H9 (cell line): ENCODE data around the gene PRR23E. TPM values are rescaled to one million over a fixed set of nuclear protein-coding genes. Genes with fewer than 3 reads are reported as not detected.

Source experiments
- DNase-seq: peaks from one replicate; pipeline ENCODE4 v3.0.0-alpha.2; 2017
- H2AFZ ChIP-seq: one replicate; pipeline ENCODE4 v1.6.1; 2013; ENCODE audit warnings: mild to moderate bottlenecking, low read length, control low read depth, moderate library complexity
- H2AK5ac ChIP-seq: 2 replicates; pipeline ENCODE4 v1.6.1; 2013; ENCODE audit warnings: low read length, control low read depth, mixed read lengths; ENCODE audit not compliant: insufficient read length
- H2BK120ac ChIP-seq: one replicate; pipeline ENCODE4 v1.6.1; 2013; ENCODE audit warnings: low read depth, mild to moderate bottlenecking, low read length, control low read depth, inconsistent platforms; ENCODE audit not compliant: poor library complexity, severe bottlenecking
- H2BK12ac ChIP-seq: 2 replicates; pipeline ENCODE4 v1.6.1; 2013; ENCODE audit warnings: low read length, control low read depth, mixed read lengths, low read depth; ENCODE audit not compliant: insufficient read length
- H2BK15ac ChIP-seq: 2 replicates; pipeline ENCODE4 v1.6.1; 2013; ENCODE audit warnings: low read depth, low read length, control low read depth
- H2BK20ac ChIP-seq: one replicate; pipeline ENCODE4 v1.6.1; 2013; ENCODE audit warnings: low read depth, mild to moderate bottlenecking, low read length, control low read depth, inconsistent platforms; ENCODE audit not compliant: poor library complexity, severe bottlenecking
- H2BK5ac ChIP-seq: 2 replicates; pipeline ENCODE4 v1.6.1; 2013; ENCODE audit warnings: low read length, control low read depth, mixed read lengths; ENCODE audit not compliant: insufficient read length
- H3K14ac ChIP-seq: 2 replicates; pipeline ENCODE4 v1.6.1; 2013; ENCODE audit warnings: low read length, control low read depth; ENCODE audit not compliant: insufficient read depth
- H3K18ac ChIP-seq: 2 replicates; pipeline ENCODE4 v1.6.1; 2013; ENCODE audit warnings: low read depth, mild to moderate bottlenecking, mixed read lengths, low read length, control low read depth; ENCODE audit not compliant: insufficient read length
- H3K23ac ChIP-seq: 2 replicates; pipeline ENCODE4 v1.6.1; 2013; ENCODE audit warnings: low read length, control low read depth, mixed read lengths, low read depth; ENCODE audit not compliant: insufficient read length
- H3K23me2 ChIP-seq: 2 replicates; pipeline ENCODE4 v1.6.1; 2013; ENCODE audit warnings: low read depth, mild to moderate bottlenecking, mixed read lengths, low read length, control low read depth; ENCODE audit not compliant: insufficient read length, poor library complexity, severe bottlenecking
- H3K27ac ChIP-seq: 2 replicates; pipeline ENCODE4 v1.5.1; 2013; ENCODE audit warnings: low read length, control low read depth, mixed read lengths, low read depth; ENCODE audit not compliant: insufficient read length
- H3K27me3 ChIP-seq: 2 replicates; pipeline ENCODE4 v1.6.1; 2013; ENCODE audit warnings: low read length, control low read depth, inconsistent platforms; ENCODE audit not compliant: insufficient read depth
- H3K4ac ChIP-seq: 2 replicates; pipeline ENCODE4 v1.6.1; 2013; ENCODE audit warnings: low read depth, mild to moderate bottlenecking, control low read depth, inconsistent platforms, low read length, moderate library complexity
- H3K4me1 ChIP-seq: 2 replicates; pipeline ENCODE4 v1.6.1; 2013; ENCODE audit warnings: low read length, control low read depth, inconsistent platforms; ENCODE audit not compliant: insufficient read depth
- H3K4me2 ChIP-seq: 2 replicates; pipeline ENCODE4 v1.6.1; 2013; ENCODE audit warnings: low read length, control low read depth, mixed read lengths; ENCODE audit not compliant: insufficient read length, insufficient read depth
- H3K56ac ChIP-seq: 2 replicates; pipeline ENCODE4 v1.6.1; 2013; ENCODE audit warnings: low read depth, mild to moderate bottlenecking, mixed read lengths, low read length, control low read depth; ENCODE audit not compliant: insufficient read length
- H3K79me1 ChIP-seq: 2 replicates; pipeline ENCODE4 v1.6.1; 2013; ENCODE audit warnings: low read depth, mild to moderate bottlenecking, moderate library complexity, low read length, control low read depth, inconsistent platforms; ENCODE audit not compliant: insufficient read depth, poor library complexity, severe bottlenecking
- H3K79me2 ChIP-seq: 2 replicates; pipeline ENCODE4 v1.6.1; 2013; ENCODE audit warnings: low read length, control low read depth, inconsistent platforms; ENCODE audit not compliant: insufficient read depth
- H3K9ac ChIP-seq: 2 replicates; pipeline ENCODE4 v1.6.1; 2013; ENCODE audit warnings: low read length, control low read depth, mixed read lengths; ENCODE audit not compliant: insufficient read length; ENCODE audit errors: extremely low read depth
- H3K9me3 ChIP-seq: one replicate; pipeline ENCODE4 v1.6.1; 2013; ENCODE audit warnings: low read depth, low read length, inconsistent platforms; ENCODE audit not compliant: control insufficient read depth
- H3T11ph ChIP-seq: one replicate; pipeline ENCODE4 v1.6.1; 2013; ENCODE audit warnings: mild to moderate bottlenecking, low read length, control low read depth, inconsistent platforms
- H4K20me1 ChIP-seq: one replicate; pipeline ENCODE4 v1.6.1; 2013; ENCODE audit not compliant: control insufficient read depth, insufficient read length, insufficient read depth
- H4K5ac ChIP-seq: 2 replicates; pipeline ENCODE4 v1.6.1; 2013; ENCODE audit warnings: low read depth, mild to moderate bottlenecking, mixed read lengths, low read length, control low read depth; ENCODE audit not compliant: insufficient read length
- H4K8ac ChIP-seq: replicated peaks from 2 replicates; pipeline ENCODE4 v1.6.1; 2013; ENCODE audit warnings: low read length, control low read depth, mixed read lengths, low read depth; ENCODE audit not compliant: insufficient read length
- H4K91ac ChIP-seq: 2 replicates; pipeline ENCODE4 v1.6.1; 2013; ENCODE audit warnings: low read depth, mild to moderate bottlenecking, moderate library complexity, mixed read lengths, low read length, control low read depth; ENCODE audit not compliant: insufficient read length
- H3K27ac Mint-ChIP-seq, 3 experiments: 2 replicates in 2 of 3; 3 replicates in 1 of 3; pipeline ENCODE4 v1.8.0; 2020 to 2021; ENCODE audit warnings: mixed read lengths in 3 of 3, mild to moderate bottlenecking in 1 of 3, moderate library complexity in 1 of 3
- H3K27me3 Mint-ChIP-seq: 2 replicates; pipeline ENCODE4 v1.8.0; 2021; ENCODE audit warnings: low read depth, mild to moderate bottlenecking, moderate library complexity, mixed read lengths
- H3K36me3 Mint-ChIP-seq, 3 experiments: 2 replicates in 2 of 3; 3 replicates in 1 of 3; pipeline ENCODE4 v1.8.0; 2020 to 2021; ENCODE audit warnings: low read depth in 3 of 3, mixed read lengths in 3 of 3; ENCODE audit not compliant: insufficient read depth in 1 of 3
- H3K4me1 Mint-ChIP-seq, 2 experiments: 2 replicates each; pipeline ENCODE4 v1.8.0; 2020; ENCODE audit warnings: mixed read lengths in 2 of 2
- H3K4me3 Mint-ChIP-seq, 2 experiments: 2 replicates in 1 of 2; 3 replicates in 1 of 2; pipeline ENCODE4 v1.8.0; 2020 to 2021; ENCODE audit warnings: mild to moderate bottlenecking in 2 of 2, mixed read lengths in 2 of 2, moderate library complexity in 1 of 2
- H3K9me3 Mint-ChIP-seq, 2 experiments: 2 replicates in 1 of 2; 3 replicates in 1 of 2; pipeline ENCODE4 v1.8.0; 2020; ENCODE audit warnings: mild to moderate bottlenecking in 2 of 2, mixed read lengths in 2 of 2, moderate library complexity in 1 of 2
- CTCF ChIP-seq: fragments of 200-600 bp; sonication (generic); conservative IDR thresholded peaks from 3 replicates; pipeline ENCODE4 v1.8.0; 2021; ENCODE audit warnings: antibody characterized with exemption, mild to moderate bottlenecking
- WGBS: extraction: QIAGEN DNeasy Blood & Tissue Kit; methylation state at CpG from one replicate; pipeline ENCODE4 v1.1.7; 2013; ENCODE audit warnings: missing lambda C conversion rate, low lambda C conversion rate, mixed read lengths; ENCODE audit not compliant: insufficient read length; ENCODE audit errors: extremely low coverage; 5-methylcytosine and 5-hydroxymethylcytosine counted together
- total RNA-seq: library from RNA; stranded (reverse); gene quantifications from 2 replicates; pipeline ENCODE4 v1.2.1, GENCODE V29; 2021

The PRR23E gene
- total RNA-seq, 1 experiment from 2014 or later = not detected

GRCh38 chr3:127210654-127210943 lies 17.7 kb downstream of the PRR23E start:
- no peaks in the 10 kb centered on the region for H3K27me3 ChIP-seq
- no peaks in the 10 kb centered on the region for H3K79me1 ChIP-seq
- H3T11ph ChIP-seq = no peak overlapping the region
- no peak overlapping the region for H3K23ac ChIP-seq
- H3K4me2 ChIP-seq = no peak overlapping the region
- no peak overlapping the region for H4K5ac ChIP-seq
- no peaks in the 10 kb centered on the region for H3K79me2 ChIP-seq
- H3K27ac ChIP-seq = no peak overlapping the region
- H3K9me3 ChIP-seq = no peaks in the 10 kb centered on the region
- no peak overlapping the region for H3K4me3 Mint-ChIP-seq
- no peak overlapping the region for H2BK15ac ChIP-seq
- H3K23me2 ChIP-seq = no peaks in the 10 kb centered on the region
- H3K4ac ChIP-seq = no peak overlapping the region
- no peak overlapping the region for H3K56ac ChIP-seq
- H3K27ac Mint-ChIP-seq = no peak overlapping the region
- H3K4me1 ChIP-seq = no peaks in the 10 kb centered on the region
- H3K9me3 Mint-ChIP-seq = no peaks in the 10 kb centered on the region
- H4K8ac ChIP-seq = no peak overlapping the region
- peaks cover 10 to 14% of the 10 kb centered on the region in 2 experiments for H3K4me1 Mint-ChIP-seq
- no peak overlapping the region for H2AK5ac ChIP-seq
- no peak overlapping the region for H2AFZ ChIP-seq
- no peaks in the 10 kb centered on the region for H4K20me1 ChIP-seq
- H3K36me3 Mint-ChIP-seq = no peaks in the 10 kb centered on the region
- no peak overlapping the region for H3K9ac ChIP-seq
- H2BK12ac ChIP-seq = no peak overlapping the region
- no peak for DNase-seq
- WGBS = no CpG with 5 or more reads among the region's 7 CpGs
- H3K14ac ChIP-seq = no peak overlapping the region; the same call in 1 of the 2 replicates
- no peak overlapping the region for H2BK120ac ChIP-seq
- no peak overlapping the region for H4K91ac ChIP-seq
- no peak overlapping the region for H2BK20ac ChIP-seq
- H3K18ac ChIP-seq = no peak overlapping the region
- H2BK5ac ChIP-seq = no peak overlapping the region
- TF ChIP-seq CTCF = no peak
- H3K27me3 Mint-ChIP-seq = peaks cover 11% of the 10 kb centered on the region
